ENCODE data around the gene GLB1L3.
"Not testable (repeated sequence)": the region's sequence is repeated elsewhere in the genome, so short reads cannot be mapped to it uniquely, and the experiment has no call there.

GLB1L3 gene

GRCh38 chr11:134313821-134314607 lies 37.8 kb downstream of the GLB1L3 start:
- DNase-seq (ENCODE audit: low spot score), result no peak

- no peak for DNase-seq (ENCODE audit: low spot score)
Observed at GRCh38 chr11:134317103-134317502, 40.9 kb downstream of the GLB1L3 start.

GRCh38 chr11:134321373-134321772 lies 45.2 kb downstream of the GLB1L3 start:
- DNase-seq (ENCODE audit: low spot score), result not testable (repeated sequence)

- DNase-seq (ENCODE audit: low spot score), result no peak
Observed at GRCh38 chr11:134322553-134322952, 46.4 kb downstream of the GLB1L3 start.

- no peak for DNase-seq (ENCODE audit: low spot score)
Observed at GRCh38 chr11:134328433-134328832, 52.3 kb downstream of the GLB1L3 start.

- peak; percentile 7 for DNase-seq (ENCODE audit: low spot score)
Observed at GRCh38 chr11:134330611-134331353, 54.6 kb downstream of the GLB1L3 start.

- DNase-seq (ENCODE audit: low spot score), result peak; percentile 44
Observed at GRCh38 chr11:134331354-134332188, 55.4 kb downstream of the GLB1L3 start, which contains the start of gene GLB1L2. TSS of gene GLB1L2 (plus strand) at chr11:134331988. CDS start at chr11:134332062, 74 bp downstream.

- DNase-seq (ENCODE audit: low spot score), result no peak
Observed at GRCh38 chr11:134332189-134332631, 56.0 kb downstream of the GLB1L3 start.

- no peak for DNase-seq (ENCODE audit: low spot score)
Observed at GRCh38 chr11:134332782-134333181, 56.6 kb downstream of the GLB1L3 start.

GRCh38 chr11:134333312-134333711 lies 57.1 kb downstream of the GLB1L3 start:
- no peak for DNase-seq (ENCODE audit: low spot score)

- no peak for DNase-seq (ENCODE audit: low spot score)
Observed at GRCh38 chr11:134333946-134334345, 57.8 kb downstream of the GLB1L3 start.

- DNase-seq (ENCODE audit: low spot score), result no peak
Observed at GRCh38 chr11:134334796-134335571, 58.8 kb downstream of the GLB1L3 start.

- DNase-seq (ENCODE audit: low spot score), result no peak
Observed at GRCh38 chr11:134337051-134337450, 60.9 kb downstream of the GLB1L3 start.

- DNase-seq (ENCODE audit: low spot score), result no peak
Observed at GRCh38 chr11:134338068-134338467, 61.9 kb downstream of the GLB1L3 start.

- no peak for DNase-seq (ENCODE audit: low spot score)
Observed at GRCh38 chr11:134338654-134339053, 62.5 kb downstream of the GLB1L3 start.

GRCh38 chr11:134339756-134340155 lies 63.6 kb downstream of the GLB1L3 start:
- no peak for DNase-seq (ENCODE audit: low spot score)

GRCh38 chr11:134340354-134340964 lies 64.3 kb downstream of the GLB1L3 start:
- DNase-seq (ENCODE audit: low spot score), result no peak

- no peak for DNase-seq (ENCODE audit: low spot score)
Observed at GRCh38 chr11:134341805-134342571, 65.8 kb downstream of the GLB1L3 start.

GRCh38 chr11:134342572-134343340 lies 66.6 kb downstream of the GLB1L3 start:
- DNase-seq (ENCODE audit: low spot score), result no peak

All from pons (tissue), 1 donor.